Esophagus squamous epithelium (tissue), 5 donors: Measurements from ENCODE around the gene KIF4B. TPM values are rescaled to one million over a fixed set of nuclear protein-coding genes. Genes with fewer than 3 reads are reported as not detected.
"Not testable (repeated sequence)": the region's sequence is repeated elsewhere in the genome, so short reads cannot be mapped to it uniquely, and the experiment has no call there.

Experiments
- DNase-seq: peaks from one replicate; lab custom pipeline; 2025; lab: John Stamatoyannopoulos, UW
- H3K27ac ChIP-seq, 4 donors: fragments of 200-600 bp; sonication (generic); one replicate each; pipeline ENCODE4 v1.5.1; 2016 to 2019; ENCODE audit warnings: mild to moderate bottlenecking in 1 of 4
- H3K27me3 ChIP-seq, 4 donors: fragments of 200-600 bp; sonication (generic); 1 replicate in 3 of 4; 2 replicates in 1 of 4; pipeline versions ENCODE4 v1.5.1 to v1.6.0; 2017 to 2021; ENCODE audit warnings: antibody characterized with exemption in 1 of 4
- H3K36me3 ChIP-seq, 3 donors: fragments of 200-600 bp; sonication (generic); one replicate each; pipeline ENCODE4 v1.5.1; 2016 to 2019
- H3K4me1 ChIP-seq, 3 donors: fragments of 200-600 bp; sonication (generic); one replicate each; pipeline ENCODE4 v1.5.1; 2017 to 2019
- H3K4me3 ChIP-seq, 4 donors: fragments of 200-600 bp; sonication (generic); 1 replicate in 3 of 4; 2 replicates in 1 of 4; pipeline ENCODE4 v1.5.1; 2016 to 2019; ENCODE audit warnings: mild to moderate bottlenecking in 2 of 4, moderate library complexity in 1 of 4
- H3K9me3 ChIP-seq, 3 donors: fragments of 200-600 bp; sonication (generic); one replicate each; pipeline ENCODE4 v1.5.1; 2016 to 2019
- POLR2A ChIP-seq, 4 donors: fragments of 450-650 bp; IDR thresholded peaks; one replicate each; pipeline ENCODE4 v1.6.1; 2017; ENCODE audit warnings: antibody characterized with exemption in 4 of 4, mild to moderate bottlenecking in 4 of 4, moderate library complexity in 3 of 4
- WGBS, 2 donors: methylation state at CpG; one replicate each; pipeline ENCODE4 v1.1.5; 2018; 5-methylcytosine and 5-hydroxymethylcytosine counted together
- intact Hi-C: fragments of 100-400 bp; cut with DNase I; formaldehyde crosslinking; loops from one replicate; pipeline ENCODE4 v1.15.0; 2022
- total RNA-seq, 4 donors: library from RNA; depleted of rRNA; stranded (reverse); fragments of >200 nt; gene quantifications; one replicate each; pipeline ENCODE4 v1.1.0, GENCODE V29; 2016
- TF ChIP-seq, protein P1 (sequence below), 6 experiments: fragments of 450-650 bp in 4 of 6; fragments of 200-600 bp in 2 of 6; sonication (generic) in 2 of 6; IDR thresholded peaks; one replicate each; pipeline ENCODE4 v1.5.1; 2016 to 2019; ENCODE audit warnings: antibody characterized with exemption in 6 of 6, mild to moderate bottlenecking in 4 of 6, moderate library complexity in 4 of 6
- donor health status: DM: yes; HTN: yes; CAD: no.

KIF4B gene
- total RNA-seq, 4 donors from 2014 or later = not detected

DNA sequence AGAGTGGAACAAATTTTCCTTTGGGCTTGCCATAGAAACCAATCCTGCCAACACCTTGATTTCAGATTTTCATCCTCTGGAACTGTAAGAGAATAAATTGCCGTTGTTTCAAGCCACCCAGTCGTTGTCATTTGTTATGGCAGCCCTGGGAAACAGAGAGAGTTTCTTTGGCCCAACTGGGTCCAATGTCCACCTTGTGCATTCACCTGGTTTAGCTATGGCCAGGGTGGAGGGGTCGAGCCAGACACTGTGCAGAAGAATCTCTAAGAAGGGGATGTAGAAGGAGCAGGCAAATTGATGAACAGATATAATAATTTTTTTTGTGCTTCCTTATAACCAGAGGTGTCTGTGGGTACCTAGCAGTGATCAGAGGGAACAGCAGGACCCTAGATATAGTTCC lies 9.8 kb downstream of the KIF4B start:
- intact Hi-C loops = no loop called here
- no peak for DNase-seq
- TF ChIP-seq, protein P1, sequence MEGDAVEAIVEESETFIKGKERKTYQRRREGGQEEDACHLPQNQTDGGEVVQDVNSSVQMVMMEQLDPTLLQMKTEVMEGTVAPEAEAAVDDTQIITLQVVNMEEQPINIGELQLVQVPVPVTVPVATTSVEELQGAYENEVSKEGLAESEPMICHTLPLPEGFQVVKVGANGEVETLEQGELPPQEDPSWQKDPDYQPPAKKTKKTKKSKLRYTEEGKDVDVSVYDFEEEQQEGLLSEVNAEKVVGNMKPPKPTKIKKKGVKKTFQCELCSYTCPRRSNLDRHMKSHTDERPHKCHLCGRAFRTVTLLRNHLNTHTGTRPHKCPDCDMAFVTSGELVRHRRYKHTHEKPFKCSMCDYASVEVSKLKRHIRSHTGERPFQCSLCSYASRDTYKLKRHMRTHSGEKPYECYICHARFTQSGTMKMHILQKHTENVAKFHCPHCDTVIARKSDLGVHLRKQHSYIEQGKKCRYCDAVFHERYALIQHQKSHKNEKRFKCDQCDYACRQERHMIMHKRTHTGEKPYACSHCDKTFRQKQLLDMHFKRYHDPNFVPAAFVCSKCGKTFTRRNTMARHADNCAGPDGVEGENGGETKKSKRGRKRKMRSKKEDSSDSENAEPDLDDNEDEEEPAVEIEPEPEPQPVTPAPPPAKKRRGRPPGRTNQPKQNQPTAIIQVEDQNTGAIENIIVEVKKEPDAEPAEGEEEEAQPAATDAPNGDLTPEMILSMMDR (IDR thresholded peaks at IDR 0.05) = no peak
- TF ChIP-seq POLR2A (IDR thresholded peaks at IDR 0.05) = no peak
- Histone ChIP-seq H3K9me3 (no peaks in the 10 kb centered on the region), H3K4me3 (no peak overlapping the region), H3K36me3 (no peaks in the 10 kb centered on the region), H3K27ac (no peak overlapping the region), H3K27me3 (no peaks in the 10 kb centered on the region), H3K4me1 (no peaks in the 10 kb centered on the region)
- WGBS, 2 donors = 57 to 63% methylated on average over 3 of the region's 3 CpGs

DNA sequence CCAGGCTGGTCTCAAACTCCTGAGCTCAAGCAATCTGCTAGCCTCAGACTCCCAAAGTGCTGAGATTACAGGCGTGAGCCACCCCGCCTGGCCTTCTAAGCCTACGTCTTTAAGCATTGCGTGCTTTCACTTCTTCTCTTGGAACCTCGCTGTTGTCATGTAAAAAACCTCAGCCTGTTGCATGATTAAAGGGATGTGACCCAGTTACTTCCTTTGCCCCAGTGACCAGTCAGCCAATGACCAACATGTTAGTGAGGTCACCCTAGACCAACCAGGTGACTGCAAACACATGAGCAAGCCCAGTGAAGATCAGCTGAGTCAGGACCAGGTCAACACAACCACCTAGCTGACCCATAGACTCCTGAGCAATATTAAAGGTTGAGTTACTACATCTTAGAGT lies 10.5 kb downstream of the KIF4B start:
- 75 to 77% methylated on average over 5 of the region's 5 CpGs for WGBS, 2 donors

DNA sequence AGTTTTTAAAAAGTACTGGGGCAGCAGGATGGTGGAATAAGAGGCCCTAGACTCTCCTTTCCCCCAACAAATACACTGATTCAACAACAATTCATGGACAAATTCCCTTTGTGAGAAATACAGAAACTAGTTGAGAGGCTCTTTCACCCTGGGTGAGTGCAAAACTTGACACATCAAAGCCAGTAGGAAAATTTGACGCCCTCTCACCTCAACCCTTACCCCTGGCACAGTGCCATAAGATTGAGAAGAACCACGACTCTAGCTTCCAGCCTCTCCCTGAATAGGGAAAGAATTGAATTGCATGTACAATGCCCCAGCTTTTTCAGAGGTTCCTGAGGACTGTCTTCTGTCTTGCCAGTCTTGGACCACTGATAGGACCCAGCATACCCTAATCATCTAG lies 12.3 kb downstream of the KIF4B start:
- Histone ChIP-seq H3K27me3 (no peaks in the 10 kb centered on the region), H3K36me3 (no peaks in the 10 kb centered on the region), H3K4me3 (no peak overlapping the region), H3K9me3 (no peaks in the 10 kb centered on the region), H3K27ac (no peak overlapping the region), H3K4me1 (no peaks in the 10 kb centered on the region)
- TF ChIP-seq POLR2A (IDR thresholded peaks at IDR 0.05) = no peak
- TF ChIP-seq, protein P1 (IDR thresholded peaks at IDR 0.05) = no peak
- 28 to 33% methylated on average over 2 of the region's 2 CpGs for WGBS, 2 donors
- no peak for DNase-seq
- intact Hi-C loops = no loop called here

More for the DNA sequence above, 10.5 kb downstream of the KIF4B start:
- Histone ChIP-seq H3K36me3 (no peaks in the 10 kb centered on the region), H3K27ac (no peak overlapping the region), H3K4me1 (no peaks in the 10 kb centered on the region), H3K4me3 (no peak overlapping the region), H3K9me3 (no peaks in the 10 kb centered on the region), H3K27me3 (no peaks in the 10 kb centered on the region)
- no peak for DNase-seq
- no peak for TF ChIP-seq POLR2A (IDR thresholded peaks at IDR 0.05)
- TF ChIP-seq, protein P1 (IDR thresholded peaks at IDR 0.05) = no peak
- intact Hi-C loops = no loop called here

DNA sequence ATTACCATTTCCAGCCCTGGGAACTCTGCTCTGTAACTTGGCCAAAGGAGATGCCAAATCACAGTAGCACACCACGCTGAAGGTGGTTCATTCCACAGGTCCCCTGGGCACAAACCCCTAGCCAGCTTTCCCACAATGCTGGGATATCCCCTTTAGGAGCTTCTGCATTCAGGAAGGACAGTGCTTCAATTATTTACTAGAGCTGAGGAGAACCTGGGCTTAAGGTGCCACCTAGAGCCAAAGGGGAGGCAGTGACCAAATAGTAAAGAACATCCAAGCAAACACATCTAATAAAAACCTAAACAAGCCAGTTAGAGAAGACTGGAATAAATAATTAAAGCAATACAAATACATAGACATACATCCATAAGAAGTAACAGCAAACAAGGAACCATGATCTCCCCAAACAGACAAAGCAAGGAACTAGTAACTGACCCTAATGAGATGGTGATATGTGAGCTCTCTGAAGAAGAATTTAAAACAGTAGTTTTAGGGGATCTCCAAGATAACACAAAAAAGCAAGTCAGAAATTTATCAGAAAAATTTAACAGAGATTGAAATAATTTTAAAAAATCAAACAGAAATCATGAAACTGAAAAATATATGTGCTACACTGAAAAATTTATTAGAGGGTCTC lies 14.6 kb downstream of the KIF4B start:
- TF ChIP-seq, protein P1 (IDR thresholded peaks at IDR 0.05) = no peak
- no peak for TF ChIP-seq POLR2A (IDR thresholded peaks at IDR 0.05)
- H3K9me3 ChIP-seq = no peaks in the 10 kb centered on the region
- no peaks in the 10 kb centered on the region for H3K27me3 ChIP-seq
- WGBS, 2 donors = 16% methylated on average over 1 of the region's 1 CpG; no CpG with 5 or more reads in 1 of the 2 donors
- H3K4me3 ChIP-seq = no peak overlapping the region
- no peak for DNase-seq
- no peaks in the 10 kb centered on the region for H3K36me3 ChIP-seq
- H3K27ac ChIP-seq = no peak overlapping the region
- H3K4me1 ChIP-seq = no peaks in the 10 kb centered on the region
- intact Hi-C loops = no loop called here

DNA sequence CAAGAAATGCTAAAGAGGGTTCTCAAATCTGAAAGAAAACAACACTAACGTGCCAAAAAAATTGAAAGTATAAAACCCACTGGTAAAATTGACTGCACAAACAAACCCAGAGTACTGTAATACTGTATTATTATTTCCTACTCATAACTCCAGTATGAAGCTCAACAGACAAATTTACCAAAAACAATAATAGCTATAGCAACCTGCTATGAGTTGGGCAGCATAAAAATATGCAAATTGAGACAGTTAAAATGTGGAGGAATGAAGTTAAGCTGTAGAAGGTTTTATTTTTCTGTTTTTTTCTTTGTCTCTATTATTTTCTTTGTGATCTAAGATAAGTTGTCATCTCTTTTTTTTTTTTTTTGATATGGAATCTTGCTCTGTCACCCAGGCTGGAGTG lies 15.7 kb downstream of the KIF4B start:
- Histone ChIP-seq H3K4me1 (no peaks in the 10 kb centered on the region), H3K27me3 (no peaks in the 10 kb centered on the region), H3K27ac (no peak overlapping the region), H3K36me3 (no peaks in the 10 kb centered on the region), H3K4me3 (no peak overlapping the region), H3K9me3 (no peaks in the 10 kb centered on the region)
- intact Hi-C loops = no loop called here
- no peak for TF ChIP-seq POLR2A (IDR thresholded peaks at IDR 0.05)
- TF ChIP-seq, protein P1 (IDR thresholded peaks at IDR 0.05) = no peak
- WGBS, 2 donors = 71 to 83% methylated on average over 1 of the region's 1 CpG
- no peak for DNase-seq

DNA sequence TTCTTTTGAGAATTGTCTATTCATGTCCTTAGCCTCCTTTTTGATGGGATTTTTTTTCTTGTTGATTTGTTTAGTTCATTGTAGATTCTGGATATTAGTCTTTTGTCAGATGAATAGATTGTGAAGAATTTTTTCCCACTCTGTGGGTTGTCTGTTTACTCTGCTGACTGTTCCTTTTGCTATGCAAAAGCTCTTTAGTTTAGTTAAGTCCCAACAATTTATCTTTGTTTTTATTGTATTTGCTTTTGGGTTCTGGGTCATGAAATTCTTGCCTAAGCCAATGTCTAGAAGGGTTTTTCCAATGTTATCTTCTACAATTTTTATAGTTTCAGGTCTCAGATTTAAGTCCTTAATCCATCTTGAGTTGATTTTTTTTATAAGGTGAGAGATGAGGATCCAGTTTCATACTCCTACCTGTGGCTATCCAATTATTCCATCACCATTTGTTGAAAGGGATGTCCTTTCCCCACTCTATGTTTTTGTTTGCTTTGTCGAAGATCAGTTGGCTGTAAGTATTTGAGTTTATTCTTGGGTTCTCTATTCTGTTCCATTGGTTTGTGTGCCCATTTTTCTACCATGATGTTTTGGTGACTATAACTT lies 20.7 kb downstream of the KIF4B start:
- H3K4me3 ChIP-seq, H3K27me3 ChIP-seq, H3K4me1 ChIP-seq, intact Hi-C loops, DNase-seq, H3K9me3 ChIP-seq, H3K36me3 ChIP-seq, H3K27ac ChIP-seq: not testable (repeated sequence)
- 62 to 73% methylated on average over 1 of the region's 1 CpG for WGBS, 2 donors

DNA sequence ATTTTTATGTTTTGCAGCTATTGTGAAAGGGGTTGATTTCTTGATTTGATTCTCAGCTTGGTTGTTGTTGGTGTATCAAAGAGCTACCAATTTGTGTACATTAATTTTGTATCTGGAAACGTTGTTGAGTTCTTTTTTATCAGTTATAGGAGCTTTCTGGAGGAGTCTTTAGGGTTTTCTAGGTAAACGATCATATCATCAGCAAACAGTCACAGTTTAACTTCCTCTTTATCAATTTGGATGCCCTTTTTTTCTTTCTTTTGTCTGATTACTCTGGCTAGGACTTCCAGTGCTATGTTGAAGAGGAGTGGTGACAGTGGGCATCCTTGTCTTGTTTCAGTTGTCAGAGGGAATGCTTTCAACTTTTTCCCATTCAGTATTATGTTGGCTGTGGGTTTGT lies 21.5 kb downstream of the KIF4B start:
- H3K4me3 ChIP-seq, H3K9me3 ChIP-seq, H3K27me3 ChIP-seq, DNase-seq, H3K4me1 ChIP-seq, H3K36me3 ChIP-seq, H3K27ac ChIP-seq, intact Hi-C loops: not testable (repeated sequence)
- 26 to 51% methylated on average over 2 of the region's 2 CpGs for WGBS, 2 donors
